GM21717 (cell line): ENCODE measurements around the gene LRRC47.

ENCODE experiments used
- ATAC-seq: cut with Tn5 transposase; IDR thresholded peaks from one replicate; pipeline ENCODE4 v1.9.1; 2021; ENCODE audit warnings: mild to moderate bottlenecking, moderate library complexity; ENCODE audit not compliant: unreplicated experiment

The LRRC47 gene

GRCh38 chr1:3735027-3735681 lies 61.1 kb downstream of the LRRC47 start:
- ATAC-seq: no peak

- ATAC-seq: no peak
Observed at GRCh38 chr1:3734602-3735001, 61.7 kb downstream of the LRRC47 start.

- no peak for ATAC-seq
Observed at GRCh38 chr1:3733883-3734589, 62.3 kb downstream of the LRRC47 start.

- no peak for ATAC-seq
Observed at GRCh38 chr1:3733094-3733882, 63.0 kb downstream of the LRRC47 start.

- no peak for ATAC-seq
Observed at GRCh38 chr1:3732434-3733093, 63.7 kb downstream of the LRRC47 start.

GRCh38 chr1:3731583-3732433 lies 64.5 kb downstream of the LRRC47 start:
- no peak for ATAC-seq

- no peak for ATAC-seq
Observed at GRCh38 chr1:3730543-3731247, 65.6 kb downstream of the LRRC47 start.

GRCh38 chr1:3729594-3730542 lies 66.4 kb downstream of the LRRC47 start:
- no peak for ATAC-seq
